DOHH2 (cell line): ENCODE results near the gene LPAR1.

ENCODE experiments used
- CTCF ChIP-seq: fragments of 200-600 bp; sonication (generic); IDR thresholded peaks from one replicate; pipeline ENCODE4 v1.5.1; 2014; ENCODE audit warnings: antibody characterized with exemption, mild to moderate bottlenecking, low read depth, low read length; ENCODE audit not compliant: poor library complexity, severe bottlenecking
- EZH2phosphoT487 ChIP-seq: fragments of 200-600 bp; sonication (generic); IDR thresholded peaks from 2 replicates; pipeline ENCODE4 v1.6.1; 2017; ENCODE audit warnings: borderline replicate concordance, mild to moderate bottlenecking, antibody characterized with exemption, low read length, moderate library complexity, mixed read lengths

GRCh38 chr9:111058166-111058565, 19.9 kb upstream of the LPAR1 start:
- no peak for TF ChIP-seq EZH2phosphoT487
- no peak for TF ChIP-seq CTCF
